Hematopoietic multipotent progenitor cell treated with erythropoietin and hydrocortisone succinate and interleukin-3 and kit ligand, for 17 days (in vitro differentiated cells): ENCODE measurements around the gene RAB31.
A peak's percentile ranks its signal among the peaks of the same experiment; 100 is the strongest.
"Not testable (repeated sequence)": the region's sequence is repeated elsewhere in the genome, so short reads cannot be mapped to it uniquely, and the experiment has no call there.

Experiments
- DNase-seq: peaks from one replicate; pipeline ENCODE4 v3.0.0-alpha.2; 2015; ENCODE audit warnings: low spot score

Gene RAB31

GRCh38 chr18:9762526-9762925 lies 54.4 kb downstream of the RAB31 start:
- DNase-seq, result no peak

GRCh38 chr18:9763157-9763556 lies 55.1 kb downstream of the RAB31 start:
- no peak for DNase-seq

- no peak for DNase-seq
These were observed 55.9 kb downstream of the RAB31 start for GRCh38 chr18:9764011-9764481.

GRCh38 chr18:9765501-9765900 lies 57.4 kb downstream of the RAB31 start:
- no peak for DNase-seq

GRCh38 chr18:9766076-9766481 lies 58.0 kb downstream of the RAB31 start:
- no peak for DNase-seq

GRCh38 chr18:9766740-9767139 lies 58.6 kb downstream of the RAB31 start:
- DNase-seq, result no peak

- not testable (repeated sequence) for DNase-seq
These were observed 60.1 kb downstream of the RAB31 start for GRCh38 chr18:9768071-9768691.

GRCh38 chr18:9770111-9770510 lies 62.0 kb downstream of the RAB31 start:
- not testable (repeated sequence) for DNase-seq

- DNase-seq, result peak; percentile 82
These were observed 63.3 kb downstream of the RAB31 start for GRCh38 chr18:9771261-9771976.

- DNase-seq, result no peak
These were observed 64.0 kb downstream of the RAB31 start for GRCh38 chr18:9771977-9772660.

GRCh38 chr18:9772847-9773677 lies 65.0 kb downstream of the RAB31 start:
- DNase-seq, result no peak

- no peak for DNase-seq
These were observed 66.0 kb downstream of the RAB31 start for GRCh38 chr18:9774150-9774549.

- DNase-seq, result no peak
These were observed 67.1 kb downstream of the RAB31 start for GRCh38 chr18:9775178-9775577.

GRCh38 chr18:9779630-9780029 lies 71.5 kb downstream of the RAB31 start:
- DNase-seq, result no peak

GRCh38 chr18:9782073-9782857 lies 74.2 kb downstream of the RAB31 start:
- DNase-seq, result peak; percentile 27

GRCh38 chr18:9786631-9787030 lies 78.5 kb downstream of the RAB31 start:
- no peak for DNase-seq

- DNase-seq, result no peak
These were observed 78.9 kb downstream of the RAB31 start for GRCh38 chr18:9787036-9787435.

- DNase-seq, result no peak
These were observed 79.6 kb downstream of the RAB31 start for GRCh38 chr18:9787712-9788111.

GRCh38 chr18:9788140-9788539 lies 80.0 kb downstream of the RAB31 start:
- no peak for DNase-seq

GRCh38 chr18:9788860-9789259 lies 80.8 kb downstream of the RAB31 start:
- DNase-seq, result no peak

- no peak for DNase-seq
These were observed 82.2 kb downstream of the RAB31 start for GRCh38 chr18:9790261-9790660.
